ENCODE measurements around the gene TNIK.
A peak's percentile ranks its signal among the peaks of the same experiment; 100 is the strongest.
"Not testable (repeated sequence)": the region's sequence is repeated elsewhere in the genome, so short reads cannot be mapped to it uniquely, and the experiment has no call there.

The TNIK gene

GRCh38 chr3:171453180-171453886, 6.9 kb downstream of the TNIK start:
- POLR2A ChIA-PET (ENCODE audit: low non-redundant PET): no interaction called here
- no peak overlapping the region for H3K27ac ChIP-seq
- TF ChIP-seq CTCF (conservative IDR thresholded peaks at IDR 0.05; ENCODE audit: low read depth): no peak
- CTCF ChIA-PET: interaction anchor here (0.6 kb wide), 1 partner anchor 423 kb away, joined by 5 read pairs; no protein-coding TSS in a partner anchor
- no peak for DNase-seq (ENCODE audit: low spot score)

GRCh38 chr3:171452328-171452727, 7.9 kb downstream of the TNIK start:
- no peak for DNase-seq (ENCODE audit: low spot score)
- CTCF ChIA-PET: no interaction called here
- POLR2A ChIA-PET (ENCODE audit: low non-redundant PET): no interaction called here

GRCh38 chr3:171451915-171452314, 8.3 kb downstream of the TNIK start:
- H3K27ac ChIP-seq: no peak overlapping the region
- CTCF ChIA-PET: interaction anchor here (0.6 kb wide), 1 partner anchor 589 kb away, joined by 3 read pairs; no protein-coding TSS in a partner anchor
- POLR2A ChIA-PET (ENCODE audit: low non-redundant PET): no interaction called here
- DNase-seq (ENCODE audit: low spot score): no peak
- no peak for TF ChIP-seq CTCF (conservative IDR thresholded peaks at IDR 0.05; ENCODE audit: low read depth)

More at GRCh38 chr3:171452328-171452727, 7.9 kb downstream of the TNIK start:
- TF ChIP-seq CTCF (conservative IDR thresholded peaks at IDR 0.05; ENCODE audit: low read depth): no peak
- no peak overlapping the region for H3K27ac ChIP-seq

- H3K27ac ChIP-seq; DNase-seq (ENCODE audit: low spot score); POLR2A ChIA-PET (ENCODE audit: low non-redundant PET): not testable (repeated sequence)
- CTCF ChIA-PET: interaction anchor here (0.6 kb wide), 2 partner anchors 13 to 35 kb away, joined by 4 to 6 read pairs; partner anchors contain the start of gene TNIK
Observed at GRCh38 chr3:171447579-171447891, 12.7 kb downstream of the TNIK start.

- no peak overlapping the region for H3K27ac ChIP-seq
- DNase-seq (ENCODE audit: low spot score): peak; percentile 82
- ChIA-PET POLR2A (ENCODE audit: low non-redundant PET) (no interaction called here), CTCF (interaction anchor here (0.6 kb wide), 1 partner anchor 13 kb away, joined by 6 read pairs; the partner anchor contains the start of gene TNIK)
- no peak for TF ChIP-seq CTCF (conservative IDR thresholded peaks at IDR 0.05; ENCODE audit: low read depth)
Observed at GRCh38 chr3:171446801-171447578, 13.2 kb downstream of the TNIK start.

GRCh38 chr3:171446301-171446700, 13.9 kb downstream of the TNIK start:
- POLR2A ChIA-PET (ENCODE audit: low non-redundant PET): no interaction called here
- no peak overlapping the region for H3K27ac ChIP-seq
- TF ChIP-seq CTCF (conservative IDR thresholded peaks at IDR 0.05; ENCODE audit: low read depth): no peak
- DNase-seq (ENCODE audit: low spot score): no peak
- CTCF ChIA-PET: interaction anchor here (0.6 to 1.0 kb wide), 2 partner anchors 146 to 299 kb away, joined by 3 read pairs; no protein-coding TSS in a partner anchor

Data from RWPE1 (cell line).